ENCODE data around the gene DHX30. TPM values are rescaled to one million over a fixed set of nuclear protein-coding genes. Genes with fewer than 3 reads are reported as not detected.

Gene DHX30
- total and polyA plus RNA-seq, 9 of the 15 experiments (the other 6 are each of a cell fraction or from before 2014, with no cell fraction given): 12.3 to 158 (median 79.0) TPM

GRCh38 chr3:47772047-47772446 is 30.9 kb upstream of the DHX30 start:
- no peak overlapping the region for H3K4me2 ChIP-seq (ENCODE audit: insufficient read depth, low read length)
- WGBS (ENCODE audit: insufficient coverage, low coverage, missing lambda C conversion rate): 98% methylated on average over 8 of the region's 8 CpGs
- H3K4me1 ChIP-seq (replicated peaks in 1 of 2; ENCODE audit: control insufficient read depth in 2 of 2, insufficient read depth in 2 of 2, low read length in 2 of 2): peaks cover 0 to 6% of the 10 kb centered on the region in 2 experiments; a peak in 3 of 5 replicates
- CTCF ChIA-PET (ENCODE audit: low intra/inter-chr PET ratio): no interaction called here
- intact Hi-C loops (cut with micrococcal nuclease): no loop called here
- POLR2A ChIA-PET: interaction anchor here (0.9 to 4.1 kb wide), 6 partner anchors 7 to 28 kb away, joined by 3 to 34 read pairs (median 9); partner anchors contain the start of gene SMARCC1
- no TSS peak for BruUV-seq (replicated peaks)
- no peaks in the 10 kb centered on the region for H3K27me3 ChIP-seq (ENCODE audit: control insufficient read depth in 2 of 2, insufficient read depth in 2 of 2, low read length in 2 of 2)
- no peaks in the 10 kb centered on the region for H3K9me3 ChIP-seq (replicated peaks; ENCODE audit: control insufficient read depth, insufficient read depth, low read depth, low read length)
- H3K36me3 ChIP-seq (ENCODE audit: control insufficient read depth, insufficient read depth, low read length): peaks cover 70% of the 10 kb centered on the region
- H4K20me1 ChIP-seq (replicated peaks; ENCODE audit: control insufficient read depth, insufficient read depth, low read length): no peaks in the 10 kb centered on the region
- ATAC-seq (no peak), DNase-seq (ENCODE audit: extremely low read depth in 1 of 4, low spot score in 3 of 4) (no peak), FAIRE-seq (no peak)
- no peak overlapping the region for H3K27ac ChIP-seq (ENCODE audit: extremely low read depth, low read depth, low read length)
- H3K79me2 ChIP-seq (ENCODE audit: control insufficient read depth, insufficient read depth, low read length): peaks cover 87% of the 10 kb centered on the region
- no peak overlapping the region for H3K4me3 ChIP-seq
- no peak overlapping the region for H3K9ac ChIP-seq (ENCODE audit: insufficient read depth in 1 of 2, low read depth in 2 of 2, low read length in 2 of 2)
- H3K9me1 ChIP-seq (ENCODE audit: control insufficient read depth, insufficient read depth, low read length): no peaks in the 10 kb centered on the region
- TF ChIP-seq SMARCB1 (IDR thresholded peaks at IDR 0.05; ENCODE audit: insufficient read length, low read depth): no peak
- TF ChIP-seq ZNF121 (CRISPR knock-in tag; conservative IDR thresholded peaks at IDR 0.05): peak; percentile 91
- TF ChIP-seq RAD51 (IDR thresholded peaks at IDR 0.05; ENCODE audit: borderline replicate concordance, low read depth): no peak
- TF ChIP-seq RBM25 (IDR thresholded peaks at IDR 0.05; ENCODE audit: low read depth, low read length, severe bottlenecking): peak; percentile 40
- TF ChIP-seq CBFB (CRISPR knock-in tag; IDR thresholded peaks at IDR 0.05): no peak
- TF ChIP-seq GABPA (tag; conservative IDR thresholded peaks at IDR 0.05; ENCODE audit: low read depth): no peak
- no peak for TF ChIP-seq SAFB (IDR thresholded peaks at IDR 0.05; ENCODE audit: borderline replicate concordance, low read depth, low read length)
- in situ Hi-C loops (cut with MboI): no loop called here
- no peak overlapping the region for H2AFZ ChIP-seq (ENCODE audit: low read depth, low read length)
